Ovary (tissue), 9 donors: ENCODE measurements around the gene CERKL. TPM values are rescaled to one million over a fixed set of nuclear protein-coding genes. Genes with fewer than 3 reads are reported as not detected.

ENCODE experiments used
- DNase-seq, 5 donors: peaks; one replicate each; pipeline ENCODE4 v3.0.0-alpha.2; 2019 to 2020
- H3K27ac ChIP-seq, 2 donors: fragments of 200-600 bp; one replicate each; pipeline versions ENCODE4 v1.5.1 to v1.8.0; 2019 to 2022
- H3K27me3 ChIP-seq: fragments of 200-600 bp; one replicate; pipeline ENCODE4 v1.8.0; 2022
- H3K36me3 ChIP-seq: fragments of 200-600 bp; sonication (generic); one replicate; pipeline ENCODE4 v1.5.1; 2019
- H3K4me1 ChIP-seq: one replicate; pipeline ENCODE4 v1.8.1; 2013; ENCODE audit warnings: mild to moderate bottlenecking, moderate library complexity; ENCODE audit not compliant: insufficient read depth
- H3K4me3 ChIP-seq: fragments of 200-600 bp; sonication (generic); one replicate; pipeline ENCODE4 v1.5.1; 2017
- H3K9me3 ChIP-seq, 2 donors: fragments of 200-600 bp in 1 of 2; sonication (generic) in 1 of 2; one replicate each; pipeline versions ENCODE4 v1.5.1 to v1.8.1; 2013 to 2019; ENCODE audit warnings: mild to moderate bottlenecking in 1 of 2, moderate library complexity in 1 of 2
- EP300 ChIP-seq: sonication (generic); formaldehyde crosslinking; IDR thresholded peaks from one replicate; pipeline ENCODE4 v1.6.1; 2017; ENCODE audit warnings: antibody characterized with exemption
- POLR2A ChIP-seq: fragments of 450-650 bp; IDR thresholded peaks from one replicate; pipeline ENCODE4 v1.6.1; 2017; ENCODE audit warnings: antibody characterized with exemption, mild to moderate bottlenecking, moderate library complexity
- WGBS, 3 donors: extraction: QIAGEN DNeasy Blood & Tissue Kit in 1 of 3; methylation state at CpG; one replicate each; pipeline versions ENCODE4 v1.1.5 to v1.1.7; 2013 to 2017; 5-methylcytosine and 5-hydroxymethylcytosine counted together
- intact Hi-C, 4 donors: fragments of 100-400 bp; cut with DNase I; formaldehyde crosslinking; loops; one replicate each; pipeline versions ENCODE4 v1.11.0 to v1.15.1; 2022 to 2023
- polyA plus RNA-seq, 2 donors: library from polyadenylated mRNA; stranded (reverse); fragments of 200-250 nt in 1 of 2; fragments of 350-450 nt in 1 of 2; fragmentation: Illumina TruSeq in 1 of 2; extraction: RNeasy Lipid Tissue Mini Kit (QIAGEN cat#74804) in 1 of 2; gene quantifications; one replicate each; pipeline ENCODE4 v1.2.3, GENCODE V29; 2013 to 2014
- total RNA-seq, 7 donors: library from RNA; depleted of rRNA in 2 of 7; stranded (reverse); fragments of >200 nt in 2 of 7; fragmentation: NEBNext Ultra II Directional in 3 of 7; extraction: Animal tissue kit (Norgen Biotek cat#: 25700) in 3 of 7; gene quantifications; one replicate each; pipeline versions ENCODE4 v1.1.0 to v1.2.4, GENCODE V29; 2016 to 2023
- TF ChIP-seq, protein P1 (sequence below), 3 donors: fragments of 450-650 bp in 2 of 3; fragments of 200-600 bp in 1 of 3; IDR thresholded peaks; one replicate each; pipeline versions ENCODE4 v1.5.1 to v1.8.0; 2016 to 2022; ENCODE audit warnings: antibody characterized with exemption in 3 of 3, mild to moderate bottlenecking in 1 of 3
- donor health status: DM: no; HTN: no; CAD: no; lungs with moderate emphysema.
- donor health status: DM: no; HTN: no; CAD: no.
- donor health status: Bipolar disorder and iron deficiency.
- donor health status: DM: yes; HTN: yes; CAD: no.
- donor health status: DM: no; HTN: no; CAD: no.
- donor health status: DM: yes; HTN: yes; CAD: no.

The CERKL gene
- total and polyA plus RNA-seq, 9 donors = 0.11 to 6.5 (median 0.22) TPM; not detected in 2

DNA sequence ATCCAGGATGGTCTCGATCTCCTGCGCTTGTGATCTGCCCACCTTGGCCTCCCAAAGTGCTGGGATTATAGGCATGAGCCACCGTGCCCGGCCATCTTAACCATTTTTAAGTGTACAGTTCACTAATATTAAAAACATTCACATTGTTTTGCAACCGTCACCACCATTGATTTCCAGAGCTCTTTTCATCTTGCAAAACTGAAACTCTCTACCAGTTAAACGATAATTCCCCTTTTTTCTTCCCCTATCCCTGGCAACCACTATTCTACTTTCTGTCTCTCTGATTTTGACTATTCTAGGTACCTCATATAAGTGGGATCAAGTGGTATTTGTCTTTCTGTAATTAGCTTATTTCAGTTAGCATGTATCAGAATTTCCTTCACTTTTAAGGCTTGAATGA lies 40.2 kb upstream of the CERKL start:
- no peak for DNase-seq
- WGBS, 3 donors = 89 to 91% (median 90%) methylated on average over 6 of the region's 6 CpGs
- intact Hi-C loops = no loop called here
- Histone ChIP-seq H3K9me3 (no peaks in the 10 kb centered on the region), H3K27ac (no peak overlapping the region), H3K36me3 (no peaks in the 10 kb centered on the region), H3K4me1 (no peaks in the 10 kb centered on the region), H3K27me3 (no peaks in the 10 kb centered on the region), H3K4me3 (no peak overlapping the region)
- no peak for TF ChIP-seq POLR2A

DNA sequence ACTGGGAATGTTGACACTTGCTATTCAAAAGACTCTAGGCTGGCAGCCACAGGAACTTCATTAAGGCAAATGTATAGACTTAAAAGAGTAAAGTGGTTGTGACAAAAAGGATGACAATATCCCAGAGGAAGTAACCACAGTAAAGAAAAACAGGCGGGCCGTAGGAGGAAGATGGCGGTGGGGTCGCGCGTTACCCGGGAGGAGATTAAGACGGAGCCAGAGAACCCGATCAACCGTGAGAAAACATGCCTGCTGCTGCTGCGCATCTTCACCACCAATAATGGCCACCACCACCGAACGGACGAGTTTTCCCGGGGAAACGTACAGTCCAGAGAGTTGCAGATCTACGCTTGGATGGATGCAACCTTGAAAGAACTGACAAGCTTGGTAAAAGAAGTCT lies 37.4 kb upstream of the CERKL start:
- H3K9me3 ChIP-seq = no peaks in the 10 kb centered on the region
- H3K36me3 ChIP-seq = no peaks in the 10 kb centered on the region
- whole genome bisulfite sequencing, 3 donors = 90 to 92% (median 91%) methylated on average over 17 of the region's 17 CpGs
- no peak overlapping the region for H3K4me3 ChIP-seq
- no peaks in the 10 kb centered on the region for H3K27me3 ChIP-seq
- intact Hi-C loops = no loop called here
- H3K4me1 ChIP-seq = no peaks in the 10 kb centered on the region
- no peak overlapping the region for H3K27ac ChIP-seq
- DNase-seq = no peak
- TF ChIP-seq, protein P1, sequence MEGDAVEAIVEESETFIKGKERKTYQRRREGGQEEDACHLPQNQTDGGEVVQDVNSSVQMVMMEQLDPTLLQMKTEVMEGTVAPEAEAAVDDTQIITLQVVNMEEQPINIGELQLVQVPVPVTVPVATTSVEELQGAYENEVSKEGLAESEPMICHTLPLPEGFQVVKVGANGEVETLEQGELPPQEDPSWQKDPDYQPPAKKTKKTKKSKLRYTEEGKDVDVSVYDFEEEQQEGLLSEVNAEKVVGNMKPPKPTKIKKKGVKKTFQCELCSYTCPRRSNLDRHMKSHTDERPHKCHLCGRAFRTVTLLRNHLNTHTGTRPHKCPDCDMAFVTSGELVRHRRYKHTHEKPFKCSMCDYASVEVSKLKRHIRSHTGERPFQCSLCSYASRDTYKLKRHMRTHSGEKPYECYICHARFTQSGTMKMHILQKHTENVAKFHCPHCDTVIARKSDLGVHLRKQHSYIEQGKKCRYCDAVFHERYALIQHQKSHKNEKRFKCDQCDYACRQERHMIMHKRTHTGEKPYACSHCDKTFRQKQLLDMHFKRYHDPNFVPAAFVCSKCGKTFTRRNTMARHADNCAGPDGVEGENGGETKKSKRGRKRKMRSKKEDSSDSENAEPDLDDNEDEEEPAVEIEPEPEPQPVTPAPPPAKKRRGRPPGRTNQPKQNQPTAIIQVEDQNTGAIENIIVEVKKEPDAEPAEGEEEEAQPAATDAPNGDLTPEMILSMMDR (IDR thresholded peaks at IDR 0.05) = no peak
- TF ChIP-seq POLR2A = no peak
- TF ChIP-seq EP300 = no peak

DNA sequence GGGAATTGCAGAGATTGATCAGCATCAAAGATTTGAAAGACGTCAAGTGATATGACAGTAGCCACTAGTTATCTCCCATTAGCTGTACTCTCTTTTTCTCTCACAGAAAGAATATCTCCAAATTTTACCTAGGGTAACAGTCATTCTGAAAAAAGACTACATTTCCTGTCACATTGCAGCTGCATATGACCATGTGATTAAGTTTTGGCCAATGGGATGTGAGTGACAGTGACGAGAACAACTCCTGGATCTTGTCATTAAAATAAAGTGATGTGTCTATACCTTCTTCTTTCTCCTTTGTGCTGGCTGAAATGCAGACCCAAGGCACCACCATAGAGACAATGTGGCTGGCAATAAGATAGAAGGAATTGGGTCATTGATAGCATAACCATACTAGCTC lies 34.0 kb upstream of the CERKL start:
- Histone ChIP-seq H3K4me3 (no peak overlapping the region), H3K4me1 (no peaks in the 10 kb centered on the region), H3K36me3 (no peaks in the 10 kb centered on the region), H3K9me3 (no peaks in the 10 kb centered on the region), H3K27me3 (no peaks in the 10 kb centered on the region), H3K27ac (no peak overlapping the region)
- no peak for DNase-seq
- TF ChIP-seq, protein P1 (IDR thresholded peaks at IDR 0.05) = no peak
- TF ChIP-seq EP300 = no peak
- no peak for TF ChIP-seq POLR2A
- WGBS, 3 donors = 79 to 86% (median 83%) methylated on average over 2 of the region's 2 CpGs
- intact Hi-C loops = no loop called here

DNA sequence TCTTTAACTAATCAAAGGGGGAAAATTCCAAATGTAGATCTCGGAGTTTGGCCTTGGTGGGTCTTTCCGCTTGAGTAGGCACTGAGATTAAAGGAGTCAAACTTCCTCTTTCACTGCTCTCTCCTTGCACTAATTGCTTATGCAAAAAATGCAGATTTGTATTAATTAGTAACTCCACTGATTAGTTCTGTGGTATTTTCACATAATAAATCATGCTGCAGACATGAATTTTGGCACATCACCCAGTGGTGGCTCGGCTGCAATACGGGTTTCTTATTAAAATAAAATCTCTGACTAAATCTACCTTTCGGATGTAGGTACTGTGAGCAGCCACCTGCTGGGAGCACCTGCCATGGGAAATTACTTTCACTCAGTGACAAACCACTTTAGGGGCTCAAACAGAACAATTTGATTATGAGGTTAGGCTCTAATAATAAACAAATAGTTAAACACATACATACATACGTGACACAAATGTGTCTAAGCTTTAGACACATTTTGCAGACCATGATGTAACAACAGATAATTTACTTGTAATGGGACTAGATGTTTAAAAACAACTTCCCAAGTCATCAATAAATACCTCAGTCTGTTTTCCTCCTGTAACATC lies 29.8 kb upstream of the CERKL start:
- no peaks in the 10 kb centered on the region for H3K4me1 ChIP-seq
- no peaks in the 10 kb centered on the region for H3K36me3 ChIP-seq
- H3K27ac ChIP-seq = no peak overlapping the region
- WGBS, 3 donors = 47 to 54% (median 51%) methylated on average over 6 of the region's 6 CpGs
- intact Hi-C loops = loop anchor here in 1 of 4 donors (5.0 kb wide), 1 partner anchor 329 kb away; no protein-coding TSS in a partner anchor
- DNase-seq = no peak
- H3K27me3 ChIP-seq = no peaks in the 10 kb centered on the region
- TF ChIP-seq, protein P1 (IDR thresholded peaks at IDR 0.05) = no peak
- TF ChIP-seq POLR2A (no peak), EP300 (no peak)
- H3K9me3 ChIP-seq = no peaks in the 10 kb centered on the region
- H3K4me3 ChIP-seq = no peak overlapping the region

DNA sequence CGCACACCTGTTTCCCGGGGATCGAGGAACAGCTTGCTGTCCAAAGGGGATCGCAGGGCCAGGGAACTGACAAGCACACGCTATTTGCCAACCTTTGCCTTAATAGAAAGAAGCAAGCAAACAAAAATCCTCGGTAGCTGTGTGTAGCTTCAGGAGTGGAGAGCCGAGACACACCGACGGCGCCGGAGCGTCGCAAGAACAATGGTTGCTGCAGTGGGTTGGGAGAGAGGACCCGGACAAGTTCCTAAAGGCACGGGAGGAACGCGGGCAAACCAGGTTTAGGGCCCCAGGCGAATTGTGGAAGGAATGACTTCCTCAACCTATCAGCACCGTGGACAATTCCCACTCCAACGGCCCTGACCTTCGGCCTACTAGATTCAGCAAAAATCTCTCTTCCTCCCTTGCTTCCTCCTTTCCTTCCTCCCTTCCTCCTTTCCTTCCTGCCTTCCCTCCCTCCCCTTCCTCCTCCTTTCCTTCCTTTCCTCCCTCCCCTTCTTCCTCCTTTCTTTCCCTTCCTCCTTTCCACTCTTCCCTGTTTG lies 28.3 kb upstream of the CERKL start:
- no peaks in the 10 kb centered on the region for H3K9me3 ChIP-seq
- H3K4me3 ChIP-seq = no peak overlapping the region
- H3K36me3 ChIP-seq = no peaks in the 10 kb centered on the region
- no peaks in the 10 kb centered on the region for H3K27me3 ChIP-seq
- intact Hi-C loops = loop anchor here in 1 of 4 donors (5.0 kb wide), 1 partner anchor 328 kb away; no protein-coding TSS in a partner anchor
- no peaks in the 10 kb centered on the region for H3K4me1 ChIP-seq
- WGBS, 3 donors = 6 to 9% (median 7%) methylated on average over 21 of the region's 21 CpGs
- no peak for DNase-seq
- no peak overlapping the region for H3K27ac ChIP-seq
- TF ChIP-seq EP300 (no peak), POLR2A (no peak)
- TF ChIP-seq, protein P1 (IDR thresholded peaks at IDR 0.05) = no peak
